SK-N-SH treated with all-trans-retinoic acid at 6 μM for 48 hours (cell line): ENCODE results near the gene ARHGAP22.

Experiments used
- BACH2 ChIP-seq: fragments of 250-450 bp; sonication (Bioruptor Pico); IDR thresholded peaks from 2 replicates; pipeline ENCODE4 v1.9.0; 2021; ENCODE audit warnings: mild to moderate bottlenecking, borderline replicate concordance
- CREB5 ChIP-seq: fragments of 250-450 bp; sonication (Bioruptor Pico); IDR thresholded peaks from 2 replicates; pipeline ENCODE4 v1.5.1; 2020; ENCODE audit warnings: low read depth, mild to moderate bottlenecking, moderate library complexity
- GLIS3 ChIP-seq: fragments of 250-450 bp; sonication (Bioruptor Pico); IDR thresholded peaks from 2 replicates; pipeline ENCODE4 v1.5.0; 2020; ENCODE audit warnings: mild to moderate bottlenecking, moderate library complexity
- ISL1 ChIP-seq: fragments of 250-450 bp; sonication (Bioruptor Pico); IDR thresholded peaks from 2 replicates; pipeline ENCODE4 v2.1.2; 2022; ENCODE audit warnings: mild to moderate bottlenecking, moderate library complexity
- PPARA ChIP-seq: fragments of 250-450 bp; sonication (Bioruptor Pico); IDR thresholded peaks from 2 replicates; pipeline ENCODE4 v1.5.0; 2020; ENCODE audit warnings: mild to moderate bottlenecking, borderline replicate concordance
- RARB ChIP-seq: fragments of 250-450 bp; sonication (Bioruptor Pico); IDR thresholded peaks from 2 replicates; pipeline ENCODE4 v1.8.0; 2021; ENCODE audit warnings: mild to moderate bottlenecking, moderate library complexity
- SNAI2 ChIP-seq: fragments of 250-450 bp; sonication (Bioruptor Pico); IDR thresholded peaks from 2 replicates; pipeline ENCODE4 v1.5.0; 2020; ENCODE audit warnings: mild to moderate bottlenecking, moderate library complexity
- ZFP3 ChIP-seq: fragments of 250-450 bp; sonication (Bioruptor Pico); IDR thresholded peaks from 2 replicates; pipeline ENCODE4 v1.5.0; 2020; ENCODE audit warnings: mild to moderate bottlenecking, moderate library complexity
- ZNF8 ChIP-seq: fragments of 450-650 bp; formaldehyde crosslinking; IDR thresholded peaks from 2 replicates; pipeline ENCODE4 v1.5.0; 2020; ENCODE audit warnings: mild to moderate bottlenecking, moderate library complexity
- TF ChIP-seq, protein P1 (sequence below): fragments of 250-450 bp; sonication (Bioruptor Pico); IDR thresholded peaks from 2 replicates; pipeline ENCODE4 v1.8.0; 2020; ENCODE audit warnings: mild to moderate bottlenecking, moderate library complexity, borderline replicate concordance

GRCh38 chr10:48623607-48624132 lies 18.8 kb upstream of the ARHGAP22 start:
- no peak for TF ChIP-seq PPARA
- TF ChIP-seq GLIS3 (CRISPR knock-in tag): no peak
- TF ChIP-seq, protein P1, sequence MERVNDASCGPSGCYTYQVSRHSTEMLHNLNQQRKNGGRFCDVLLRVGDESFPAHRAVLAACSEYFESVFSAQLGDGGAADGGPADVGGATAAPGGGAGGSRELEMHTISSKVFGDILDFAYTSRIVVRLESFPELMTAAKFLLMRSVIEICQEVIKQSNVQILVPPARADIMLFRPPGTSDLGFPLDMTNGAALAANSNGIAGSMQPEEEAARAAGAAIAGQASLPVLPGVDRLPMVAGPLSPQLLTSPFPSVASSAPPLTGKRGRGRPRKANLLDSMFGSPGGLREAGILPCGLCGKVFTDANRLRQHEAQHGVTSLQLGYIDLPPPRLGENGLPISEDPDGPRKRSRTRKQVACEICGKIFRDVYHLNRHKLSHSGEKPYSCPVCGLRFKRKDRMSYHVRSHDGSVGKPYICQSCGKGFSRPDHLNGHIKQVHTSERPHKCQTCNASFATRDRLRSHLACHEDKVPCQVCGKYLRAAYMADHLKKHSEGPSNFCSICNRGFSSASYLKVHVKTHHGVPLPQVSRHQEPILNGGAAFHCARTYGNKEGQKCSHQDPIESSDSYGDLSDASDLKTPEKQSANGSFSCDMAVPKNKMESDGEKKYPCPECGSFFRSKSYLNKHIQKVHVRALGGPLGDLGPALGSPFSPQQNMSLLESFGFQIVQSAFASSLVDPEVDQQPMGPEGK: no peak
- no peak for TF ChIP-seq ZFP3 (CRISPR knock-in tag)
- no peak for TF ChIP-seq ISL1
- TF ChIP-seq SNAI2 (CRISPR knock-in tag): no peak
- TF ChIP-seq CREB5: no peak
- TF ChIP-seq RARB (CRISPR knock-in tag): no peak
- TF ChIP-seq BACH2: no peak
- TF ChIP-seq ZNF8 (CRISPR knock-in tag): no peak
